ENCODE results near the gene DDX31.
"Not testable (repeated sequence)": the region's sequence is repeated elsewhere in the genome, so short reads cannot be mapped to it uniquely, and the experiment has no call there.

DDX31 gene

DNA sequence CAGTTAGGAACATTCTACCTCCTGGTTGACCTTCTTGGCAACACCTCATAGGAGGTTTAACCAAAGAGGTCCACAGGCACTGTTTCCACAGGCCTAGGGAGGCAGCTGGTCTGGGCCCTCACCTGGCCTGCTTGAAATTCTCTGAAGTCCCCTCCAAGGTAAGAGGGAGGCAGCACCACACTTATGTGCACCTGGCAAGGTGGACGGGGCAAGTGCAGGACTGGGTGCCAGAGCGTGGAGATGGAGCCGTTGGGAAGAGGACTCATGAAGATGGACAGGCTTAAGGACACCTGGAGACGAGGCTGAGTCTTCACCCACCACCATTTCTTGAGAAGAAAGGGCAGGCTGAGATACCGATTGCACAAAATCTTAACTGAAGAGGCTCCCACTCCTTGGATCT lies 94.0 kb downstream of the DDX31 start:
- no peak for DNase-seq

DNA sequence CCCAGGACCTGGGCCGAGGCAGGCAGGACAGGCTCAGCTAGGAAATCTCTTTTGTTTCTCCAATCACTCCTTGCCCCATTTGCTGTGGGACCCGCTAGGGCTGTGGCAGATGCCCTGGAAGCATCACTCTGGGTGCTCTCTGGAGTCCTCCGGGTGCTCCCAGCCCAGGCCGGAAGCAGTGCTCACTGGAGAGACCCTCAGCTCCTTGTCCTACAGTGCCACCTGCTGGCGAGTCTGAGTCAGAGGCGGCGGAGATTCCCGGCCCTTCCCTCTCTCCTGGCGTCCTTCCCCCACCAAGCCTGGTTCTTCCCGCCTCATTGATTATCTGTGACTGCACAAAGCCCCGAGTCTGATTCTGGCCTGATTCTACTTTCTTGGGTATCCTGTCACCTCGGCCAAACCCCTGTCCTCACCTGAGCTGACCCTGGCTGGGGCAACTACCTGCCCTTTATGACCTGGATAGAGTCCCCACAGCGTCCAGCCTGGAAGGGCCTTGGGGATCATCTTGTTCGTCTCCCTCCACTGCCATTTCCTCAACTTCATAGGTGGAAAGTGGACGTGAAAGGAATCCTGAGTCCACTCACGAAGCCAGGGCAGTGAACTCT lies 94.7 kb downstream of the DDX31 start:
- peak; percentile 67 for DNase-seq

DNA sequence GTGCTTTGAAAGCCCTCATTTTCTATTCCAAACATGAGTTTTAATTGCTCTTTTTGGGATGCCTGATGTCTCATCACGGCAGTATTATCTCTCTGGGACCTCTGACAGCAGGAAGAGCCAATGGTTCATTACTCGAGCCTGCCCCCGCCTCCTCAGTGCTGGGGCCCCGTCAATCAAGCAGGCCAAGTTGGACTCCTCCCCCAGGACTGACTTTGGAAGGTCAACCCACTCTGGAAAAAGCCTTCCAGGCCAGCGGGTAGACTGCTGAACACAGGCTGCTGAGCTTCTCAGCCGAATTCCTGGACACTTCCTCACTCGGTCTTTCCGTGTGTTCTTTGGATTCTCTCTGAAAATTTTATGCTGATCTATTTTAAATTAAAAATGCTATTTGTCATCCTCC lies 96.9 kb downstream of the DDX31 start:
- no peak for DNase-seq

DNA sequence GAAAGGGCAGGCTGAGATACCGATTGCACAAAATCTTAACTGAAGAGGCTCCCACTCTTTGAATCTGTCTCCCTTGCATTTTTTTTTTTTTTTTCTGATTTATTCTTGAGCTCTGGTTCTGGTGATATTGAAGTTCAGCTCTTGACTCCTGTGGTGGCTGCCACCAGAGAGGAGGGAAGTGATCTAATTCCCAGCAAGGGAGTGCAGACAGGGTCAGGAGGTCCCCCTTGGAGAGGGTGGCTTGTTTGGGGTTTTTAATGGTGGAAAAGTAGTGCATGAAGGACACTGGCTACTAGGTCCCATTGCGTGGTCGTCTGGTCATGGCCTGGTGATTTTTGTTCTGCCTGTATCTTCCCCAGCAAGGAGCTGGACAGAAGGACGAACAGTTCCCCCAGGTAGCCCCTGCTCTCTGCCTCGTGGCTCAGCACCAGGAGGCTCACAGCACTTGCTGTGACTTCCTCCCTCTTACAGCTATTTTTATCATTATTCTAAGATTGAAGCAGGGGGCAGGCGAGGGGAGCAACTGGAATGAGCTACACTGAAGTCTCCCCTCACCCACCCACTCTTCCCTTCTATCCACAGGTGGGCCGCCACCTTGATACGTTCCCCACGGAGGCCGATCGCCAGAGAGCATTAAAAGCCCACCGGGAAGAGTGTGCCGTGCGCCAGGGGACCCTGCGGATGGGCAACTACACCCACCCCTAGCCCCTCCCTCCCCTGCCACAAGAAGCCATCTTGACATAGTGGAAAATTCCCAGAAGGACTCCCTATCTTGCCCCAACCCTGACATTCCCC lies 97.8 kb downstream of the DDX31 start:
- no peak for DNase-seq

DNA sequence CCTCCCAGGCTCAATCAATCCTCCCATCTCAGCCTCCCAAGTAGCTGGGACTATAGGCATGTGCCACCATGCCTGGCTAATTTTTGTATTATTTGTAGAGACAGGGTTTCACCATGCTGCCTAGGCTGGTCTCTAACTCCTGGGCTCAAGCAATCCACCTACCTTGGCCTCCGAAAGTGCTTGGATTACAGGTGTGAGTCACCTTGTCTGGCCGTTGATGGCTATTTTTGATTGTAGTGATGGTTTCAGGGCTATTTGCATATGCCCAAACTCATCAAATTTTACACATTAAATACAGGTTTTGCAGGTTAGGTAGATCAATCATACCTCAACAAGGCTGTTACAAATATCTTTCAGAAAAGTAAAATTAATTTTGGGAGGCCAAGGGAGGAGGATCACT lies 101.0 kb downstream of the DDX31 start:
- not testable (repeated sequence) for DNase-seq

DNA sequence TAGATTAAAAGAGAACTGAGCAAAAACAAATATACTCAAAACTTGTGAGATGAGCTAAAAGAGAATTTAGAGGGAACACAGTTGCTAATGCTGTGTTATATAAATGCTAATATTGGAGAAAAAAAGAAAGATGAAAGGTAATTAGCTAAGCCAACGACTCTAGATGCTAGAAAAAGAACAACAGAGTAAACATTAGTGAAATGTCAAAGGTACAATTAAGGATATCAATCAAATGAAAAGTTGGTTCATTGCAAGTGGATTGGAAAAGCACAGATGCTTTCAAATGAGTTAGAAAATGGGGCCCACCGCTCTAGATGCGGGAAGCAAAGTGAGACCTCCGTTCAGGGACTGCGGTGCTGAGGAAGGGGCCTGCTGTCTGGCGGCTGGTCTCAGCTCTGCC lies 105.3 kb downstream of the DDX31 start:
- DNase-seq = no peak

DNA sequence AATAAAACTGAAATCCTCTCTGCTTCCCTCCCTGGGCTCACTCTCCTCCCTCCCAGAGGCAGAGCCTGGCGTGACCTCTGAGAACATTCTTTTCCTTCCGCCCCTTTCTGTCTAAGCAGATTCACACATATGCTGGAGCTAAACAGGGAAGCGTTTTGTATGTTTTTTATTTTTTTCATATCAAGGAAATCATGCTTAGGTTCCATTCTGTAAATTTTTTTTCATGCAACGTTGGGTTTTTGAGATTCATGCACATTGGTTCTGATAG lies 107.5 kb downstream of the DDX31 start:
- no peak for DNase-seq

DNA sequence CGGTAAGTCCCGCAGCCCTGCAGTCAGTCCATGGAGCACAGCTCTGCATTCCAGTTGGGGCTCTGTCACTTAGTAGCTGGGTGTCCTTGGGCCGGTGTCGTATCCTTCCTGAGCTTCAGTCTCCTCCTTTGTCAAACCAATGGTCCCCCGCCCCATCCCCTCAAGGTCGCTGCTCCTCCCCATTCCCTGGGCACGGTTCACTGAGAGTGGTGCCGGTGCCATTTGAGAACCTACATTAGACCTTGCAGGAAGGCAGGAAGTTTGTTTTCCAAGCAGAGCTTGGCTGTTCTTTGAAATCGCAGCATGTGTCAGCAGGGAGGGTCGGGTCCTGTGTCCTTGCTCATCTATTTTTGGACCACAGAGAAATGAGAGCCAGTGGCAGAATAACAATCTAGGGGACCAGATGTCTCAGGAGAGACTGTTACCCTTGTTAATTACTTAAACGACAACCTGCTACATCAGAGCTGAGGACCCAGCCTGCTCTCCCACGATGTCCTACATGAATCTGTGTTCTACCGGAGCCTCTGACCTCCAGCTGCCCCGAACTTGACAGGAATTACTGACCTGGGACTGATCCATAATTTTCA lies 109.1 kb downstream of the DDX31 start:
- DNase-seq = no peak

DNA sequence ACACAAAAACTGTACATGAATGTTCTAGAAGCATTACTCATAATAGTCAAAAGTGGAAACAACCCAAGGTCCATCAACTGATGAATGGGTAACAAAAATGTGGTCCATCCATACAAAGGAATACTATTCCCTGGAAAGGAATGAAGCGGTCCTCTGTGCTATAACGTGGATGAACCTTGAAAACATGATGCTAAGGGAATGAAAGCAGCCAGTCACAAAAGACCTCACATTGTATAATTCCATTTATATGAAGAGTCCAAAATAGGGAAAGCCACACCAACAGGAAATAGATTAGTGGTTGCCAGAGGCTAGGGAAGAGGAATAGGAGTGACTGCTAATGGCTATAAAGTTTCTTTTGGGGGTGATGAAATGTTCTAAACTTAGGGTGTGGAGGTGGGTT lies 110.1 kb downstream of the DDX31 start:
- DNase-seq = no peak

DNA sequence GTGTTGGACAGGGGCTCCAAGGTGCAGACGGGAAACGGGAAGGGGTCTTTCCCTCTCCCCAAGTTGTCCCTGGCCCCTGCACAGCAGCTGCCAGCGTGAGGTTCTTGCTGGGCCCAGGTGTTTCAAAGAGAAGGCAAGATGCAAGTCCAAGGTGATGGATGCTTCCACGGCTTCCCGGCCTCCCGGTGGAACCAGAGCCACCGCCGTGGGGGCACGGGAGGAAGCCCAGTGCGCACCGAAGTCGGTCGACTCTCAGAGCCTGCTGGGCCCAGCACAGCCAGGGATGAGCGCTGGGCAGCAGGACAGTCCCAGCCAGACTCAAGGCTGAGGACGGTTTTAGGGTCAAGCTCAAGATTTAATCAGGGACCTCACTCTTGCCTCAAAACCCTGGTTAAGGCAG lies 112.6 kb downstream of the DDX31 start:
- DNase-seq = no peak

DNA sequence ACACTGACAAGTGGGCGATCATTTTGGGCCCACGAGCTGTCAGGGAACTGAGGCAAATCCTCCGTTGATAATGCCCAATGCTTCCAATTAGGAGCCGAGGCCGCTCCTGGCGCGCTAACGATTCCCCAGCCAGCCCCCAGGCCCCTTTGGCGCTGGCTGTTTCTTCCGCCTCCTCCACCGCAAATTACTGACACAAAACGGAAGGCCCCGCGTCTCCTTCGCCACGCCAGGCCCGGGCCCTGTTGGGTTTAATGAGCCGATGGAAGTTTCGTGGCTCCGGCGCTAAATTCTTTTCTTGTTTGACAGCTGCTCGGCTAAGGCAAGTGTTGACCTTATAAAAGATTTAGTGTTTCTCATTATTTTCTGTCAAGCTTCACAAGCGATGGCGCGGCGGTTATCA lies 113.1 kb downstream of the DDX31 start:
- DNase-seq = no peak

DNA sequence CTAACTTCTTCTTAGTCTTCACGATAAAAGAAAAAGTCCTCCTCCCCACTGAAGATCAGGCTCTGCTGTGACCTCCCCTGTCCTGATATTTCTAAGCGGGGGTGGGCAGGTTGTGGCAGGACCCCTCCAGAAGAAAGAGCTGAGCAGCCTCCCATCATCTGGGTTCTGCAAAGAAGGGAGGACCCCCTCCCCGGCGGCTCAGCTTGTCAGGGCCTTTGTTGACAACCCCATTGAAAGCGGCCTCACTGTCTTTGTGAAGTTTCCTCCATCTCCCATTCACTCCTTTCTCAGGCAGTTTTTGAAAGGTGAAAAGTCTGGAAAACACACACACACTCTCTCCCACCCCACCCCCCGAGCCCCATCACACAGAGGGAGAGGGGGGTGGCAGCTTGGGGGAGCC lies 113.5 kb downstream of the DDX31 start:
- DNase-seq = no peak

DNA sequence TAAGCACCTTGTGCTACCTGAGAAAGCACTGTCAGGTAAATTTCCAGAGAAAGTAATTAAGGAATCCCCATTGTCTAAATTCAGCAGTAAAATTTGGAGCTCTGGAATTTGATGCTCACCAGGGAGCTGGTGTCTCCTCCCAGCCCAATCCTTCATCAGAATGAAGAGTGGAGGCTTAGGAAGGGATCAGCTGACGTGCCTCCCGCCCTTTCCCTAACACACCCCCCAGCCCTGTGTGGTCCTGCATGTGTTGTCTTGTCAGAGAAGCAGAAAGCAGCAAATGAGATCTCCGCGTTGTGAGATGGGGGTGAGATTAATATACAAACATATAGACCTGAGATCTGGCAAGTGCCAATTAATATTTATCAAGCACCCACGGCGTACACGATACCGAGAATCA lies 114.3 kb downstream of the DDX31 start:
- DNase-seq = no peak

DNA sequence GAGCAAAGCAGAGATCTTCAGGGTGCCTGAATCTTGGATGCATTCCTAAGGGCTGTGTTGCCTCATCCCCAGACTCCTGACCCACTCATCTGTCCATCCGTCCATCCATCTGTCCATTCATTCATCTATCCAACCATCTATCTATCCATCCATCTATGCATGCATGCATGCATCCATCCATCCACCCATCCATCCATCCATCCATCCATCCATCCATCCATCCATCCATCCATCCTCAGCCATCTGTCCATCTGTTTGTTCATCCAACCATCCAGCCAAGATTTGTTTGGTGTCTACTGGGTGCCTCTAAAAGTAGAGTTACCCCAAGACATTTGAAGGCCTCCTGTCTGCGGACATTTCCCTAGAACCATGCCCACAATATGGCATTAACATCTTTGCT lies 115.0 kb downstream of the DDX31 start:
- DNase-seq = no peak

DNA sequence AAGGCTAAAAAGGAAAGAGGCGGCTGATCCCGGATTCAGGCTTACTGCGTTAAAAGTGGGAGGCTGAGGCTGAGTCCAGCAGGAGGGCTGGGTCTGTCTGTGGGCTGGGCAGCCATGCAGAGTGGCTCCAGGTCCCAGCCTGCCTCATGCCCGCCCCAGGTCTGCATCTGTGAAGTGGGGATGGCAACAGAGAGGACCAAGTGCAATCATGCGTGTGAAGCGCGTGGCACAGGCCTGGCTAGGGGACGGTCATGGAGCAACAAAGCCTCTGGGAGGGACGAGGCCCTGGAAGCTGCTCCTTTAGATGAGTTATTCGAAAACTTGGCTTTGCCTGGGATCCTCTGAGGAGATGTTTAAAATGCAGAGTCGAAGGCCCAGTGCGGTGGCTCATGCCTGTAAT lies 117.7 kb downstream of the DDX31 start:
- no peak for DNase-seq

DNA sequence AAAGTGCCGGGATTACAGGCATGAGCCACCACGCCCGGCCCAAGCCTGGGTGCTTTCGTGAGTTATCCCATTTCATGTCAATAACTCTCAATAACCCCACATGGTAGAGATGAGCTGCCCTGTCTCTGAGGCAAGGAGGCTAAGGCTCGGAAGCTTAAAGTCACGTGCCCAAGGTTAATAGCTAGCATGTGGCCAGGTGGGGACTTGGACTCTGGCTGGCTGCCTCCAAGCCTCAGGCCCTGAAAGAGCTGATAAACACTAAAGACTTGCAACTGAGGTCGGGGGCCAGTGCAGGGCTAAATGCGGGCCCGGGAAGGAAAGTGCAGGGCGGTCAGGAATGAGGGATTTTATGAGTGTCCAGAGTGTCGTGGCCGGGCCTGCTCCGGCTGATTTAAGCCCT lies 118.2 kb downstream of the DDX31 start:
- no peak for DNase-seq

DNA sequence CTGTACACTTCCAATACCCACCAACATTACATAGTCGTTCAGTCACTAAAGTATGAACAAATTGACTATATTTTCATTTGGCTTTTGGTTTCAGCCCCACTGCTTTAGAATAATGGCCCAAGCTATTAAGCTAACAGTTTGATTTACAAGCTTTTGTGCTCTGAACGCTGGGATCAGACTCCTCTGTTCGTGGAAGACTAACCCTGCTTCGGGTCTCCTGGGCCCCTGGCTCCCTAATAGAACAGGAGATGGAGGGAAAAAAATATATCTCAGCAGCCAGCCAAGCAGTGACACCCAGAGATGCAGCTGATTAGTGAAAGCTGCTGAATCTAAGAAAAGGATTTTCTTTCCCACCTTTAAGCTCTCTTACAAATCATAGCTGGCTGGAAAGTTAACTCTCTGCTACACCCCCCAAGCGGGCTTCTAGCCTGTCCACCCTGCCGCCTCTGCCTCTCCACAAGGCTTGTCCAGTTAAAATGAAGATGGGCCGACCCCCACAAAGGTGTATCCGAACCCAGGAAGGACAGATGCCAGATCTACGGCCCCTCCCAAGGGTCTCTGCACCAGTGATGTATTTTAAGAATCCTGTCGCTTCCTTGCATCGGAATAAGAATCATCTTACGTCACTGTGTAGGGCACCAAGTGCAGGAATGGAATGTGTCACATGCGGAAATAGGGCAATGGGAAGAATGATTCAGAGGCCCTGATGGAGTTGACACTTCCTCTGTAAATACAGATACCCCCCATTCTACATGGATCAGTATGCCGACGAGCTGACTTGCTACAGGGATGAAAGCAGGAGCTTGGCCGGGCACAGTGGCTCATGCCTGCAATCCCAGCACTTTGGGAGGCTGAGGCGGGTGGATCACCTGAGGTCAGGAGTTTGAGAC lies 120.8 kb downstream of the DDX31 start:
- DNase-seq = no peak

DNA sequence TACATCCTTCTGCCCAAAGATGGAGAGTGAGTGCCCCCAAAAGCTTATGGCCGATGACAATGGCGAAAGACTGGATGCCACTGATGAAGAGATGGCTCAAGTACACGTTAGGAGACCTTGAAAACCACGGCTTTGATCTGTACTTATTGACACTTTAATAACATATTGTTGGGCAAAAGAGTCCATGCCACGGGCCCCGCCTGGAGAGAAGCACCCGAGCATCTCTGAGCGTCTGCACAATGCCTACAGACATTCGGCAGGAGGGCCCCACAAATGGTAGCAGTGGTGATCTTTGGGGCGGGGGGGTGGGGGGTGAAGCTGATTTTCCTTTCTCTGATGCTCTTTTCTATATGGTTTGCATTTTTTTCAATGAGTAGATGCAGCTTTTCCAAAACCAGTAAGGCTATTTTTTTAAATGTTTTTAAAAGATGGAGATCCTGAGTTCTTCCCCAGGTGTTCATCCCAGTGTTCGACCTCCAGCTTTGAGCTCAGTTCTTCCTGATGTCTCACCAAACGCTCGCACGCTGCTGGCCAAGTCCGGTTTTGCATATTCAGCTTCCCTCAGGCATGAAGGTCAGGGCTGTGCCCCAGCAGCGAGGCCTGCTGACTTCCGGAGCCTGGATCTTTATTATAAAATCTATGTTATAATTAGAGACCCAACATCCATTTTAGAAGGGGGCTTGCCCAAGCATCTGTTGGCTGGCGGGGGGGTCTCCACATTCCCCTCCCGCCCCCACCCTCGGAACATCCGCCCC lies 121.6 kb downstream of the DDX31 start:
- peak; percentile 28 for DNase-seq

DNA sequence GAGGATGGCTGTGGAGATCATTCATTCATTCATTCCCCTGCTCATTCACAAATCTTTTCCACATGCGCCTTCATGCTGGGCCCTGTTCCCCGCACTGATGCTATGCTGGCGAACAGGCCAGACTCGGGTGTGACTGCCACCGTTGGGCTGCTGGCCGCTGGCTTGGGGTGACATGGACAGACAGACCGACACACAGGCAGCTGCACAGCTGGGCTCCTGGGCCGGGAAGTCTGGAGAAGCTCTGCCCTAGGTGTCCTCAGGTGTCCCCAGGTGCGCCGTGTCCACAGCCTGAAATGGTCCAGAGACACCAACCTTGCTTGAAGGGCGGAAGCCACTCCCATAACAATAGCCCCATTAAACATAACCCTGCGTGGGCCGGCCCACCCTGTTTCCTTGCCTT lies 122.3 kb downstream of the DDX31 start:
- DNase-seq = no peak

DNA sequence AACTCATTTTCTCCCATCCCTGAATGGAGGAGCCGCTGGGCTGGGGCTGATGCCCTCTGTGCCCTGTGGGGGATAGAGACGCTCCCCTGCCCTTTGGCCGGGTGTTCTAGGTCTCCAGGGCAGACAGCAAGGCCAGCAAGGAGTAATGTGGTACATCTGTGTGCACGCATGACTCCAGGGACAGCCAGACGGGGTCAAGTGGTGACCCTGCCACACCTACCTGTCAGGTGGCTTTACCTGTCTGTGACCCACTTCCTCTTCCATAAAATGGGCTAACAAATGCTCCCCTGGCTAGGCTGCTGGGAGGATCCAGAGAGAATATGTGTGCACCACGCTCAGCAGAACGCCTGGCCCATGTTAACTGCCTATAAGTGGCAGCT lies 122.7 kb downstream of the DDX31 start:
- no peak for DNase-seq

DNA sequence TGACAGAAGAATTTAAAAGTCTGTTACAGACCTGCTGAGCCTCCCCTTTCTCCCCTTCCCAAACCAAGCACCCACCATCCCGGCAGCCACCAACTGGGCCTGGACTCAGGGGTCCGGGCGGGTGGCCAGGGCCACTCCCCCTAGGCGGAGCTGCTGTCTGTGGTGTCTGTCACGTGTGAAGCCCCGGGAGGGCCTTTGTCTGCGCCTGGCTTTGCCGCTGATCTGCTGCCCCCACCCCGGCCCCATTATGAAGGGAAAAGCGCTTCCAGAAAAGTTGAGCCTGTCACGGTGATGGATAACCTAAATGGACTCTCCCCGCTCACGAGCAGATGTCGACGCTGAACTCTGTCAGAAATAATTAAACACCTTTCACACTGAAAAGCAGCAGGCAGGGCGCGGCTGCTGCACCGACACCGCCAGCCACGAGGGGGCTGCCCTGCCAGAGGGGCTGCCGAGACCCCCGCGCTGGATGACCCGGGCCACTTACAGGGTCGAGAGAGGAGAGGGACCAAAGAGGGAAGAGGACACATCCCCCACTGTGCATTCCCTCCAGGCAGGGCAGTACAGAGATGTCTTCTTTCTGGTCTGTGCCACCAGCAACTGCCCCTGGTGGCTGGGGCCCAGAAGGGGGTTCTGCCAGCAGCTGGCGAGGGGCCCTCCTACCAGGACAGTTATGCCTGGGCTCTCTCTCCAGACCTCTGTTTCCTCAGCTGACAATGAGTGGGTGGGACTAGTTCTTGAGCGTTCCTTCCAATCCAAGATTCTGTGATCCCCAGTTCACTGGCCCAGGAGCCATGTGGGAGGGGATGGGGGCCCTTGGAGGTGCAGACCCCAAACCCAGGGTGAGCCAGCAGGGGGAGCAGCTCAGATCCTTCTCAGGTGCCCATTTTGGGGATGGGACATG lies 123.4 kb downstream of the DDX31 start:
- DNase-seq = no peak

DNA sequence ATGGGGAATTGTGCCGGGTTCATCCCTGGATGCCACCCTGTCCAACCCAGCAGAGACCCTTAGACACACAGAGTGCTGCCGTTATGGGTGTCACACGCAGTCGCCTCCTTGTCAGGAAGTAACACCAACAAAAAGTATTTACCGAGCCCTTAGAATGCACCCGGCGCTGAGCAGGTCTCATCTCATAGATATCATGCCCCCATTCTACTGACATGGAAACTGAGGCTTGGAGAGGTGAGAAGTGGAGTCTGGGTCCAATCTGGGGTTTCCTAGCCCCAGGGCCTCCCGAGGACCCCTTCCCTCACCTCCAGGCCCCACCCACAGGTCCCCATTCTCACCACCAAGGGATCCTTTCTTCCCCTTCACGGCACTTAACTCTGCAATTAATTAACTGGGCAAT lies 124.2 kb downstream of the DDX31 start:
- DNase-seq = no peak

All from RPMI8226 (cell line).